Osteoblast (primary cell): ENCODE results near the gene CAPN15. TPM values are rescaled to one million over a fixed set of nuclear protein-coding genes. Genes with fewer than 3 reads are reported as not detected.

Experiments
- DNase-seq: peaks from one replicate; pipeline ENCODE4 v3.0.0; 2011; ENCODE audit warnings: low spot score, mixed read lengths; ENCODE audit not compliant: insufficient read length; ENCODE audit errors: missing footprints
- H2AFZ ChIP-seq: 2 replicates; pipeline ENCODE4 v1.6.0; 2011; ENCODE audit warnings: mild to moderate bottlenecking, low read length
- H3K27ac ChIP-seq: 2 replicates; pipeline ENCODE4 v1.5.1; 2011; ENCODE audit warnings: mild to moderate bottlenecking, low read depth, low read length, moderate library complexity
- H3K27me3 ChIP-seq: 2 replicates; pipeline ENCODE4 v1.6.0; 2012; ENCODE audit warnings: mild to moderate bottlenecking, control low read depth, inconsistent platforms, low read length, moderate library complexity; ENCODE audit not compliant: insufficient read depth
- H3K36me3 ChIP-seq: 2 replicates; pipeline ENCODE4 v1.5.1; 2011; ENCODE audit warnings: mild to moderate bottlenecking, low read length, control low read depth, moderate library complexity; ENCODE audit not compliant: insufficient read depth
- H3K4me1 ChIP-seq: 2 replicates; pipeline ENCODE4 v1.5.1; 2011; ENCODE audit warnings: mild to moderate bottlenecking, low read length, control low read depth, moderate library complexity; ENCODE audit not compliant: insufficient read depth
- H3K4me2 ChIP-seq: 2 replicates; pipeline ENCODE4 v1.6.0; 2011; ENCODE audit warnings: mild to moderate bottlenecking, low read length; ENCODE audit not compliant: insufficient read depth
- H3K4me3 ChIP-seq: fragments of 200-600 bp; sonication (generic); 3 replicates; pipeline ENCODE4 v1.5.1; 2012; ENCODE audit warnings: mild to moderate bottlenecking, low read length, inconsistent platforms; ENCODE audit not compliant: insufficient read depth
- H3K79me2 ChIP-seq: 2 replicates; pipeline ENCODE4 v1.6.0; 2012; ENCODE audit warnings: mild to moderate bottlenecking, low read length, control low read depth, inconsistent platforms; ENCODE audit not compliant: insufficient read depth
- H3K9me3 ChIP-seq: 2 replicates; pipeline ENCODE4 v1.5.1; 2011; ENCODE audit warnings: low read depth, low read length, control low read depth
- H4K20me1 ChIP-seq: 2 replicates; pipeline ENCODE4 v1.6.0; 2012; ENCODE audit warnings: mild to moderate bottlenecking, low read length, control low read depth; ENCODE audit not compliant: insufficient read depth
- CTCF ChIP-seq: IDR thresholded peaks from 2 replicates; pipeline ENCODE4 v1.5.1; 2011; ENCODE audit warnings: mild to moderate bottlenecking, low read depth, low read length, moderate library complexity; ENCODE audit errors: extremely low read depth
- total RNA-seq: library from RNA; depleted of rRNA; stranded (reverse); fragments of >200 nt; gene quantifications from 2 replicates; pipeline ENCODE4 v1.2.3, GENCODE V29; 2012

The CAPN15 gene
- total RNA-seq, 1 donor, result 27.1 TPM

DNA sequence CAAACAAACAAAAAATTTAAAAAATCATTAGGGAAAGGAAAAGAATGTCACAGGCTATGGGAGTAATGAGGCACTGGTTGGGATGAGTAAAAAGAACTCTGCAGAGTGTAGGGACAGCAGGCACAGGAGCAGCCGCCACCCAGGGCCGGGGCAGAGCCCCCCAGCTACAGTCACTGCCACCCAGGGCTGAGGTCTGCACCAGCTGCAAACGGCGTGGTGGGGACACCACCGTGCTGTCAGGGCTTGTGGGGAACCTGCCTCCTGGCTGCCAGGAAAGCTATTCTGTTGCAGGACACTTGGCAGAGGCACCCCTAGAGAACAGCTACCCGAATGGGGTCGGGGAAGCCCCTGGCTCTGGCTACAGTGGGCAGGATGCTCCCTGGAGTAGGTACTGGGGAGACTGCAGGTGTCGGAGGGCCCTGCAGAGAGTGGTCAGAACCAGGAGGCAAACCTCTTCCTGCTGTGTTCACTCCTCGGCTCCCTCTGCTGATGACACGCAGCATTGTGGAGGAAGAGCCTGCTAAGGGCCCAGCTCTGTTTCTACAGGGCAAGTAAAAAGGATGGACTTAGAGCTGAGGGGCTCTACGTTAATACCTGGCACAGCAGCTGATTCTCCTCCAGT lies 32.3 kb upstream of the CAPN15 start:
- Histone ChIP-seq H3K4me1 (no peaks in the 10 kb centered on the region), H3K79me2 (no peaks in the 10 kb centered on the region), H3K4me3 (no peak overlapping the region), H3K27ac (no peak overlapping the region), H2AFZ (no peak overlapping the region), H3K27me3 (no peaks in the 10 kb centered on the region), H3K9me3 (no peaks in the 10 kb centered on the region), H3K4me2 (no peak overlapping the region), H4K20me1 (no peaks in the 10 kb centered on the region), H3K36me3 (peaks cover 20% of the 10 kb centered on the region)
- TF ChIP-seq CTCF, result peak; percentile 42
- DNase-seq, result peak; percentile 94

GRCh38 chr16:496097-496886 lies 31.2 kb upstream of the CAPN15 start:
- no peaks in the 10 kb centered on the region for H3K79me2 ChIP-seq
- no peak overlapping the region for H3K4me2 ChIP-seq
- no peaks in the 10 kb centered on the region for H3K4me1 ChIP-seq
- no peaks in the 10 kb centered on the region for H3K27me3 ChIP-seq
- H3K9me3 ChIP-seq, result no peaks in the 10 kb centered on the region
- H2AFZ ChIP-seq, result no peak overlapping the region
- peaks cover 12% of the 10 kb centered on the region for H3K36me3 ChIP-seq
- no peak for TF ChIP-seq CTCF
- no peaks in the 10 kb centered on the region for H4K20me1 ChIP-seq
- H3K4me3 ChIP-seq, result no peak overlapping the region
- DNase-seq, result peak; percentile 59
- no peak overlapping the region for H3K27ac ChIP-seq

GRCh38 chr16:497258-497657 lies 30.3 kb upstream of the CAPN15 start:
- Histone ChIP-seq H3K79me2 (no peaks in the 10 kb centered on the region), H2AFZ (no peak overlapping the region), H3K9me3 (no peaks in the 10 kb centered on the region), H3K4me2 (no peak overlapping the region), H3K27me3 (no peaks in the 10 kb centered on the region), H3K4me1 (no peaks in the 10 kb centered on the region), H3K36me3 (peaks cover 9% of the 10 kb centered on the region), H3K4me3 (no peak overlapping the region), H3K27ac (no peak overlapping the region), H4K20me1 (no peaks in the 10 kb centered on the region)
- TF ChIP-seq CTCF, result no peak
- DNase-seq, result peak; percentile 85

GRCh38 chr16:499924-500323 lies 27.6 kb upstream of the CAPN15 start:
- Histone ChIP-seq H3K9me3 (no peaks in the 10 kb centered on the region), H3K27me3 (no peaks in the 10 kb centered on the region), H3K27ac (no peak overlapping the region), H2AFZ (no peak overlapping the region), H3K4me1 (no peaks in the 10 kb centered on the region), H3K4me2 (no peak overlapping the region), H3K79me2 (no peaks in the 10 kb centered on the region), H3K4me3 (no peak overlapping the region), H4K20me1 (no peaks in the 10 kb centered on the region), H3K36me3 (peaks cover 9% of the 10 kb centered on the region)
- peak; percentile 72 for DNase-seq
- TF ChIP-seq CTCF, result no peak
